Measurements from ENCODE around the gene IGF2BP1.

DNA sequence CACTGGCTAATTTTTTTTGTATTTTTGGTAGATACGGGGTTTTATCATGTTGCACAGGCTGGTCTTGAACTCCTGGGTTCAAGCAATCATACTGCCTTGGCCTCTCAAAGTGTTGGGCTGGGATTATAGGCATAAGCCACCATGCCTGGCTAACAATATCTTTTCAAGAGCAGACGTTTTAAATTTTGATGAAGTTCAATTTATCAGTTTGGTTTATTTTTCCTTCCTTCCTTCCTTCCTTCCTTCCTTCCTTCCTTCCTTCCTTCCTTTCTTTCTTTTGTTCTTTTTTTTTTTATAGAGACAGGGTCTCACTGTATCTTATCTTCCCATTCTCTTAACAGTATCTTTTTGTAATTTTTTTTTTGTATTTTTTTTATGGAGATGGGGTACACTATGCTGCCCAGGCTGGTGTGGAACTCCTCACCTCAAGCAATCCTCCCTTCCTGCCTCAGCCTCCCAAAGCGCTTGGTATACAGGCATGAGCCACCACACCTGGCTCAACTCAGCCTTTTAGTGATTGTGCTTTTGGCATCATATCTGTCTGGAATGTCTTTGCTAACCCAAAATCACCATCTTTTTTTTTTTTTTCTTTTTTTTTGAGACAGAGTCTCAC, 15.2 kb upstream of the IGF2BP1 start:
- TF ChIP-seq, protein P1, sequence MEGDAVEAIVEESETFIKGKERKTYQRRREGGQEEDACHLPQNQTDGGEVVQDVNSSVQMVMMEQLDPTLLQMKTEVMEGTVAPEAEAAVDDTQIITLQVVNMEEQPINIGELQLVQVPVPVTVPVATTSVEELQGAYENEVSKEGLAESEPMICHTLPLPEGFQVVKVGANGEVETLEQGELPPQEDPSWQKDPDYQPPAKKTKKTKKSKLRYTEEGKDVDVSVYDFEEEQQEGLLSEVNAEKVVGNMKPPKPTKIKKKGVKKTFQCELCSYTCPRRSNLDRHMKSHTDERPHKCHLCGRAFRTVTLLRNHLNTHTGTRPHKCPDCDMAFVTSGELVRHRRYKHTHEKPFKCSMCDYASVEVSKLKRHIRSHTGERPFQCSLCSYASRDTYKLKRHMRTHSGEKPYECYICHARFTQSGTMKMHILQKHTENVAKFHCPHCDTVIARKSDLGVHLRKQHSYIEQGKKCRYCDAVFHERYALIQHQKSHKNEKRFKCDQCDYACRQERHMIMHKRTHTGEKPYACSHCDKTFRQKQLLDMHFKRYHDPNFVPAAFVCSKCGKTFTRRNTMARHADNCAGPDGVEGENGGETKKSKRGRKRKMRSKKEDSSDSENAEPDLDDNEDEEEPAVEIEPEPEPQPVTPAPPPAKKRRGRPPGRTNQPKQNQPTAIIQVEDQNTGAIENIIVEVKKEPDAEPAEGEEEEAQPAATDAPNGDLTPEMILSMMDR (IDR thresholded peaks at IDR 0.05), result no peak
- TF ChIP-seq ZFX (IDR thresholded peaks at IDR 0.05; ENCODE audit: borderline replicate concordance), result no peak
